ENCODE data around the gene CNIH1. TPM values are rescaled to one million over a fixed set of nuclear protein-coding genes. Genes with fewer than 3 reads are reported as not detected.
"Not testable (repeated sequence)": the region's sequence is repeated elsewhere in the genome, so short reads cannot be mapped to it uniquely, and the experiment has no call there.

CNIH1 gene
- total RNA-seq, 1 experiment from 2014 or later, result 114 TPM

DNA sequence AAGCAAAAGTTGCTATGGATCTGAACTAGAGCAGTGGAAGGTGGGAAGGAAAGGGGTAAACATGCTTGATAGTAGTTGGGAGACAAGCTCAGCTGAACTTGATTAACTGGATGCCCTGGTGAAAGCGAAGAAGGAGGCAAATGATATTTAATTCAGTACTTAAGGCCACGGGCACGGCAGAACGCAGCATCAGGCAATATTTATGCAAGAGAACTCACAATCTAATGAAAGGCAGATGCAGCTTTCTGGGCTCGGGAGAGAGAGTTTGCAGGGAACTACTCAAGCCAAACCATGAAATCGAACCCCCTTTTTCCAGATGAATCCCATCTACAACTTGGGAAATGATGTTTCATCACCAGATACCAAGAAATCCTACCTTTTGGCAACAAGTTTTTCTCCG is 3.5 kb upstream of the CNIH1 start:
- H3K9me2 ChIP-seq (ENCODE audit: insufficient read depth), result no peaks in the 10 kb centered on the region
- H2AFZ ChIP-seq, result no peak overlapping the region
- no peak overlapping the region for H3K4me2 ChIP-seq
- no peak for TF ChIP-seq EZH2 (IDR thresholded peaks at IDR 0.05; ENCODE audit: low read depth)
- TF ChIP-seq, protein P1, sequence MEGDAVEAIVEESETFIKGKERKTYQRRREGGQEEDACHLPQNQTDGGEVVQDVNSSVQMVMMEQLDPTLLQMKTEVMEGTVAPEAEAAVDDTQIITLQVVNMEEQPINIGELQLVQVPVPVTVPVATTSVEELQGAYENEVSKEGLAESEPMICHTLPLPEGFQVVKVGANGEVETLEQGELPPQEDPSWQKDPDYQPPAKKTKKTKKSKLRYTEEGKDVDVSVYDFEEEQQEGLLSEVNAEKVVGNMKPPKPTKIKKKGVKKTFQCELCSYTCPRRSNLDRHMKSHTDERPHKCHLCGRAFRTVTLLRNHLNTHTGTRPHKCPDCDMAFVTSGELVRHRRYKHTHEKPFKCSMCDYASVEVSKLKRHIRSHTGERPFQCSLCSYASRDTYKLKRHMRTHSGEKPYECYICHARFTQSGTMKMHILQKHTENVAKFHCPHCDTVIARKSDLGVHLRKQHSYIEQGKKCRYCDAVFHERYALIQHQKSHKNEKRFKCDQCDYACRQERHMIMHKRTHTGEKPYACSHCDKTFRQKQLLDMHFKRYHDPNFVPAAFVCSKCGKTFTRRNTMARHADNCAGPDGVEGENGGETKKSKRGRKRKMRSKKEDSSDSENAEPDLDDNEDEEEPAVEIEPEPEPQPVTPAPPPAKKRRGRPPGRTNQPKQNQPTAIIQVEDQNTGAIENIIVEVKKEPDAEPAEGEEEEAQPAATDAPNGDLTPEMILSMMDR (conservative IDR thresholded peaks at IDR 0.05), result no peak
- DNase-seq, result no peak
- BruUV-seq (replicated peaks), result no TSS peak
- intact Hi-C loops (cut with micrococcal nuclease; ENCODE audit: unreplicated experiment), result loop anchor here (10.0 kb wide), 1 partner anchor 330 kb away; no protein-coding TSS in a partner anchor
- peaks cover 11% of the 10 kb centered on the region for H3K79me2 ChIP-seq (ENCODE audit: low read depth)
- no peaks in the 10 kb centered on the region for H3K36me3 ChIP-seq (ENCODE audit: low read depth)
- H3K9me3 ChIP-seq (ENCODE audit: insufficient read depth, low read depth), result no peaks in the 10 kb centered on the region
- ChIA-PET CTCF (no interaction called here), POLR2A (ENCODE audit: unreplicated experiment) (no interaction called here)
- no peak overlapping the region for H3K4me3 ChIP-seq
- H4K20me1 ChIP-seq (ENCODE audit: insufficient read depth), result no peaks in the 10 kb centered on the region
- H3K27me3 ChIP-seq (ENCODE audit: insufficient read depth, low read depth), result no peaks in the 10 kb centered on the region
- H3K27ac ChIP-seq, result no peak overlapping the region
- H3K4me1 ChIP-seq (replicated peaks; ENCODE audit: insufficient read depth), result peaks cover 32% of the 10 kb centered on the region
- H3F3A ChIP-seq (ENCODE audit: insufficient read depth, low read depth), result peaks cover 23% of the 10 kb centered on the region; the same call in 1 of the 2 replicates

DNA sequence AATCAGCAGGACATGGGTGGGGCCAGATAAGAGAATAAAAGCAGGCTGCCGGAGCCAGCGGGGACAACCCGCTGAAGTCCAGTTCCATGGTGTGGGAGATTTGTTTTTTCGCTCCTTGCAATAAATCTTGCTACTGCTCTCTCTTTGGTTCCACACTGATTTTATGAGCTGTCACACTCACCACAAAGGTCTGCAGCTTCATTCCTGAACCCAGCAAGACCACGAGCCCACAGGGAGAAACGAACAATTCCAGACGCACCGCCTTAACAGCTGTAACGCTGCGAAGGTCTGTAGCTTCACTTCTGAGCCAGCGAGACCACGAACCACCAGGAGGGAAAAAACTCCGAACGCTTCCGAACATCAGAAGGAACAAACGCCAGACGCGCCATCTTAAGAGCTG is 2.8 kb upstream of the CNIH1 start:
- Histone ChIP-seq H3F3A (ENCODE audit: insufficient read depth, low read depth) (peaks cover 23% of the 10 kb centered on the region; the same call in 1 of the 2 replicates), H3K4me1 (replicated peaks; ENCODE audit: insufficient read depth) (peaks cover 39% of the 10 kb centered on the region), H3K36me3 (ENCODE audit: low read depth) (no peaks in the 10 kb centered on the region), H3K79me2 (ENCODE audit: low read depth) (peaks cover 18% of the 10 kb centered on the region), H3K9me3 (ENCODE audit: insufficient read depth, low read depth) (no peaks in the 10 kb centered on the region), H3K9me2 (ENCODE audit: insufficient read depth) (no peaks in the 10 kb centered on the region), H2AFZ (no peak overlapping the region), H3K27me3 (ENCODE audit: insufficient read depth, low read depth) (no peaks in the 10 kb centered on the region), H3K4me2 (no peak overlapping the region), H4K20me1 (ENCODE audit: insufficient read depth) (no peaks in the 10 kb centered on the region), H3K27ac (no peak overlapping the region), H3K4me3 (no peak overlapping the region)
- CTCF ChIA-PET, result no interaction called here
- TF ChIP-seq, protein P1 (conservative IDR thresholded peaks at IDR 0.05), result no peak
- intact Hi-C loops (cut with micrococcal nuclease; ENCODE audit: unreplicated experiment), result loop anchor here (10.0 kb wide), 1 partner anchor 331 kb away; no protein-coding TSS in a partner anchor
- DNase-seq, result no peak
- POLR2A ChIA-PET (ENCODE audit: unreplicated experiment), result no interaction called here
- no TSS peak for BruUV-seq (replicated peaks)

DNA sequence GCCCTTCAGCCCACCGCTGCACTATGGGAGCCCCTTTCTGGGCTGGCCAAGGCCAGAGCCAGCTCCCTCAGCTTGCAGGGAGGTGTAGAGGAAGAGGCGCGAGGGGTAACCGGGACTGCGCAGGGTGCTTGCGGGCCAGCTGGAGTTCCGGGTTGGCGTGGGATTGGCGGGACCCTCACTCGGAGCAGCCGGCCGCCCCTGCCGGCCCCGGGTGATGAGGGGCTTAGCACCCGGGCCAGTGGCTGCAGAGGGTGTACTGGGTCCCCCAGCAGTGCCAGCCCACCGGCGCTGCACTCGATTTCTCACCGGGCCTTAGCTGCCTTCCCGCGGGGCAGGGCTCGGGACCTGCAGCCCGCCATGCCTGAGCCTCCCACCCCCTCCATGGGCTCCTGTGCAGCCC is 1.8 kb upstream of the CNIH1 start:
- Histone ChIP-seq H3F3A (ENCODE audit: insufficient read depth, low read depth) (peaks cover 23% of the 10 kb centered on the region; the same call in 1 of the 2 replicates), H3K4me1 (replicated peaks; ENCODE audit: insufficient read depth) (peaks cover 49% of the 10 kb centered on the region), H3K79me2 (ENCODE audit: low read depth) (peaks cover 28% of the 10 kb centered on the region)
- POLR2A ChIA-PET (ENCODE audit: unreplicated experiment), result interaction anchor here (0.5 kb wide), 1 partner anchor 46 kb away, joined by 3 read pairs; the partner anchor contains the start of gene GMFB
- intact Hi-C loops (cut with micrococcal nuclease; ENCODE audit: unreplicated experiment), result loop anchor here (10.0 kb wide), 1 partner anchor 332 kb away; no protein-coding TSS in a partner anchor
- H3K36me3 ChIP-seq (ENCODE audit: low read depth); H3K9me3 ChIP-seq (ENCODE audit: insufficient read depth, low read depth); DNase-seq; H3K4me2 ChIP-seq; H3K9me2 ChIP-seq (ENCODE audit: insufficient read depth); H3K27me3 ChIP-seq (ENCODE audit: insufficient read depth, low read depth); H4K20me1 ChIP-seq (ENCODE audit: insufficient read depth); H3K27ac ChIP-seq; H3K4me3 ChIP-seq; CTCF ChIA-PET; H2AFZ ChIP-seq; BruUV-seq (replicated peaks): not testable (repeated sequence)

DNA sequence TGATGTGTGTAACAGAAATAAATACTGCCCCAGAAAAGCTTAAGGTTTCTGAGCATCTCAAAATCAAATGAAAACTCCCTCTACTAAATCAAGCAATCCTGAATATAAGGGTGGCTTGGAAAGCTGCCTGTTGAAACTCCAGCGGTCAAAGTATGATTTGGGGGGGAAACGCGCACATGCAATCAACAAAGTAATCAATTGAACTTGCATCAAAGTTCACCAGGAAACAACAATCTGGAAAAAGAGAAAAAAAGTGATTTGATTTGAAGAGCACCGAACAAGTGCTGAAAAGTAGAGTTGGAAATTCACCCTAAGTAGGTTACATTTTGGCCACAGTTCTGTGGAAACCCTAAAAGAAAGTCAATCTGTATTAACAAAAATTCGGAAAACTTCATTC is 700 bp downstream of the CNIH1 start:
- peak overlapping the region; percentile 85 for H3K4me2 ChIP-seq
- BruUV-seq (replicated peaks), result no TSS peak
- intact Hi-C loops (cut with micrococcal nuclease; ENCODE audit: unreplicated experiment), result loop anchor here (2.0 to 10.0 kb wide), 2 partner anchors 48 to 334 kb away; partner anchors contain the start of gene GMFB

More for the DNA sequence above, 700 bp downstream of the CNIH1 start:
- Histone ChIP-seq H3K9me3 (ENCODE audit: insufficient read depth, low read depth) (no peaks in the 10 kb centered on the region), H3F3A (ENCODE audit: insufficient read depth, low read depth) (peaks cover 16% of the 10 kb centered on the region; the same call in 1 of the 2 replicates), H3K4me1 (replicated peaks; ENCODE audit: insufficient read depth) (peaks cover 32% of the 10 kb centered on the region), H3K9me2 (ENCODE audit: insufficient read depth) (no peaks in the 10 kb centered on the region), H4K20me1 (ENCODE audit: insufficient read depth) (peaks cover 11% of the 10 kb centered on the region), H3K4me3 (peak overlapping the region; percentile 72), H3K36me3 (ENCODE audit: low read depth) (peaks cover 13% of the 10 kb centered on the region; the same call in 1 of the 2 replicates), H2AFZ (peak overlapping the region; percentile 75), H3K27me3 (ENCODE audit: insufficient read depth, low read depth) (no peaks in the 10 kb centered on the region), H3K79me2 (ENCODE audit: low read depth) (peaks cover 53% of the 10 kb centered on the region), H3K27ac (peak overlapping the region; percentile 73)
- ChIA-PET CTCF (no interaction called here), POLR2A (ENCODE audit: unreplicated experiment) (interaction anchor here (0.7 kb wide), 1 partner anchor 720 kb away, joined by 4 read pairs; no protein-coding TSS in a partner anchor)
- no peak for TF ChIP-seq EZH2 (IDR thresholded peaks at IDR 0.05; ENCODE audit: low read depth)
- TF ChIP-seq, protein P1 (conservative IDR thresholded peaks at IDR 0.05), result no peak
- DNase-seq, result no peak
